Measurements from ENCODE around the gene NR4A3. TPM values are rescaled to one million over a fixed set of nuclear protein-coding genes. Genes with fewer than 3 reads are reported as not detected.
"Not testable (repeated sequence)": the region's sequence is repeated elsewhere in the genome, so short reads cannot be mapped to it uniquely, and the experiment has no call there.

Gene NR4A3
- polyA plus RNA-seq, 2 of the 4 experiments (the other 2 are of a cell fraction) = 1.6 to 2.0 TPM

- WGBS (ENCODE audit: missing lambda C conversion rate) = 71% methylated on average over 8 of the region's 8 CpGs
- H3K4me3 ChIP-seq = no peak overlapping the region
- no peaks in the 10 kb centered on the region for H3K4me1 ChIP-seq
- POLR2A ChIA-PET = no interaction called here
- no peaks in the 10 kb centered on the region for H3K9me3 ChIP-seq
- peak in 1 of 2 experiments; percentile 60; a peak in 3 of 6 replicates for ATAC-seq
- TF ChIP-seq NR3C1 (IDR thresholded peaks at IDR 0.05) = no peak
- TF ChIP-seq TP53 (CRISPR knock-in tag; IDR thresholded peaks at IDR 0.05) = no peak
- TF ChIP-seq E2F6 (IDR thresholded peaks at IDR 0.05; ENCODE audit: borderline replicate concordance, low read depth) = no peak
- no peak for TF ChIP-seq PHF8 (IDR thresholded peaks at IDR 0.05; ENCODE audit: borderline replicate concordance, low read depth)
- TF ChIP-seq ZSCAN20 (CRISPR knock-in tag; IDR thresholded peaks at IDR 0.05) = no peak
- no peak for TF ChIP-seq ZNF302 (CRISPR knock-in tag; IDR thresholded peaks at IDR 0.05)
- no peak for TF ChIP-seq CHD4 (IDR thresholded peaks at IDR 0.05; ENCODE audit: borderline replicate concordance)
- no peak for TF ChIP-seq EHMT2 (IDR thresholded peaks at IDR 0.05; ENCODE audit: low read depth)
- H3K27ac ChIP-seq = no peak overlapping the region
- DNase-seq (ENCODE audit: low read depth in 1 of 2, low spot score in 1 of 2) = no peak
- FAIRE-seq = no peak
- CTCF ChIA-PET = interaction anchor here (1.0 to 2.7 kb wide), 4 partner anchors 10 to 31 kb away, joined by 3 to 9 read pairs (median 4); no protein-coding TSS in a partner anchor
- H3K4me2 ChIP-seq = no peak overlapping the region
Measured at GRCh38 chr9:99855467-99856176, 33.9 kb downstream of the NR4A3 start.

- FAIRE-seq; POLR2A ChIA-PET; DNase-seq (ENCODE audit: low read depth in 1 of 2, low spot score in 1 of 2); ATAC-seq; H3K4me1 ChIP-seq; H3K4me3 ChIP-seq; H3K4me2 ChIP-seq; H3K9me3 ChIP-seq; H3K27ac ChIP-seq: not testable (repeated sequence)
- 94% methylated on average over 3 of the region's 3 CpGs for WGBS (ENCODE audit: missing lambda C conversion rate)
- CTCF ChIA-PET = interaction anchor here (0.6 to 2.7 kb wide), 5 partner anchors 9 to 673 kb away, joined by 3 to 9 read pairs (median 4); no protein-coding TSS in a partner anchor
- TF ChIP-seq ZC3H11A (IDR thresholded peaks at IDR 0.05) = peak; percentile 92
Measured at GRCh38 chr9:99857576-99857975, 35.9 kb downstream of the NR4A3 start.

GRCh38 chr9:99858087-99858486 is 36.4 kb downstream of the NR4A3 start:
- DNase-seq (ENCODE audit: low read depth in 1 of 2, low spot score in 1 of 2) = no peak
- 72% methylated on average over 3 of the region's 3 CpGs for WGBS (ENCODE audit: missing lambda C conversion rate)
- no peak for FAIRE-seq
- Histone ChIP-seq H3K4me2 (no peak overlapping the region), H3K9me3 (no peaks in the 10 kb centered on the region), H3K4me1 (no peaks in the 10 kb centered on the region), H3K27ac (no peak overlapping the region), H3K4me3 (no peak overlapping the region)
- TF ChIP-seq HDAC2 (IDR thresholded peaks at IDR 0.05) (no peak), CBX8 (IDR thresholded peaks at IDR 0.05) (no peak), POLR2AphosphoS2 (conservative IDR thresholded peaks at IDR 0.05; ENCODE audit: low read length) (no peak)
- ATAC-seq = peak; percentile 11 to 19; a peak in 1 of 6 replicates
- POLR2A ChIA-PET = no interaction called here
- CTCF ChIA-PET = interaction anchor here (0.6 to 1.9 kb wide), 4 partner anchors 10 to 674 kb away, joined by 3 to 5 read pairs (median 4); no protein-coding TSS in a partner anchor

- Histone ChIP-seq H3K4me1 (no peaks in the 10 kb centered on the region), H3K4me2 (no peak overlapping the region), H3K9me3 (no peaks in the 10 kb centered on the region), H3K4me3 (no peak overlapping the region), H3K27ac (no peak overlapping the region)
- FAIRE-seq (no peak), DNase-seq (ENCODE audit: low read depth in 1 of 2, low spot score in 1 of 2) (no peak), ATAC-seq (no peak)
- ChIA-PET CTCF (interaction anchor here (1.0 to 1.2 kb wide), 3 partner anchors 35 to 363 kb away, joined by 3 to 5 read pairs (median 3); partner anchors contain the start of gene NR4A3), POLR2A (no interaction called here)
- 61% methylated on average over 5 of the region's 5 CpGs for WGBS (ENCODE audit: missing lambda C conversion rate)
- TF ChIP-seq ZFP36 (IDR thresholded peaks at IDR 0.05; ENCODE audit: borderline replicate concordance, partially characterized antibody) = no peak
- no peak for TF ChIP-seq NFE2L2 (conservative IDR thresholded peaks at IDR 0.05; ENCODE audit: low read length)
- TF ChIP-seq KDM5A (IDR thresholded peaks at IDR 0.05) = no peak
- TF ChIP-seq USF2 (IDR thresholded peaks at IDR 0.05) = no peak
- no peak for TF ChIP-seq EP300 (IDR thresholded peaks at IDR 0.05)
- TF ChIP-seq MYC (IDR thresholded peaks at IDR 0.05; ENCODE audit: borderline replicate concordance, low read length) = no peak
- no peak for TF ChIP-seq E2F6 (IDR thresholded peaks at IDR 0.05; ENCODE audit: borderline replicate concordance, low read depth)
- TF ChIP-seq RNF2 (IDR thresholded peaks at IDR 0.05; ENCODE audit: borderline replicate concordance, low read depth) = no peak
- no peak for TF ChIP-seq HEYL (CRISPR knock-in tag; IDR thresholded peaks at IDR 0.05)
- no peak for TF ChIP-seq FOXS1 (CRISPR knock-in tag; IDR thresholded peaks at IDR 0.05)
- TF ChIP-seq JUN (IDR thresholded peaks at IDR 0.05) = no peak
- no peak for TF ChIP-seq HES2 (IDR thresholded peaks at IDR 0.05)
- TF ChIP-seq KDM1A (IDR thresholded peaks at IDR 0.05; ENCODE audit: low read depth) = no peak
- no peak for TF ChIP-seq RARB (CRISPR knock-in tag; IDR thresholded peaks at IDR 0.05)
- TF ChIP-seq TFCP2L1 (CRISPR knock-in tag; IDR thresholded peaks at IDR 0.05) = no peak
Measured at GRCh38 chr9:99859243-99859980, 37.7 kb downstream of the NR4A3 start.
